Glutamatergic neuron (in vitro differentiated cells): ENCODE data around the gene LIF. TPM values are rescaled to one million over a fixed set of nuclear protein-coding genes. Genes with fewer than 3 reads are reported as not detected.

Experiments used
- DNase-seq: peaks from one replicate; pipeline ENCODE4 v3.0.0; 2022
- H3K27ac Mint-ChIP-seq: one replicate; pipeline ENCODE4 v1.8.0; 2020; ENCODE audit warnings: mild to moderate bottlenecking, mixed read lengths, inconsistent platforms; ENCODE audit not compliant: unreplicated experiment
- H3K27me3 Mint-ChIP-seq: one replicate; pipeline ENCODE4 v1.8.0; 2020; ENCODE audit warnings: mild to moderate bottlenecking, moderate library complexity, mixed read lengths, inconsistent platforms; ENCODE audit not compliant: unreplicated experiment
- H3K36me3 Mint-ChIP-seq: one replicate; pipeline ENCODE4 v1.8.0; 2020; ENCODE audit warnings: mild to moderate bottlenecking, mixed read lengths, inconsistent platforms; ENCODE audit not compliant: unreplicated experiment
- H3K4me1 Mint-ChIP-seq: one replicate; pipeline ENCODE4 v1.8.0; 2020; ENCODE audit warnings: mild to moderate bottlenecking, low read depth, mixed read lengths, inconsistent platforms; ENCODE audit not compliant: unreplicated experiment
- H3K4me3 Mint-ChIP-seq: one replicate; pipeline ENCODE4 v1.8.0; 2020; ENCODE audit warnings: mild to moderate bottlenecking, mixed read lengths, inconsistent platforms; ENCODE audit not compliant: unreplicated experiment
- H3K9me3 Mint-ChIP-seq: one replicate; pipeline ENCODE4 v1.8.0; 2020; ENCODE audit warnings: mild to moderate bottlenecking, moderate library complexity, mixed read lengths, inconsistent platforms; ENCODE audit not compliant: unreplicated experiment
- total RNA-seq: library from RNA; stranded (reverse); fragmentation: NEBNext Ultra II Directional; extraction: Animal tissue kit (Norgen Biotek cat#: 25700); gene quantifications from one replicate; pipeline ENCODE4 v1.2.1, GENCODE V29; 2021; ENCODE audit not compliant: unreplicated experiment
- TF ChIP-seq, protein P1 (sequence below): fragments of 200-600 bp; sonication (generic); IDR thresholded peaks from one replicate; pipeline ENCODE4 v1.5.0; 2021; ENCODE audit not compliant: partially characterized antibody, unreplicated experiment

Gene LIF
- total RNA-seq, 1 donor from 2014 or later: 0.29 TPM

- no peaks in the 10 kb centered on the region for H3K36me3 Mint-ChIP-seq
- no peak overlapping the region for H3K4me3 Mint-ChIP-seq
- peaks cover 13% of the 10 kb centered on the region for H3K4me1 Mint-ChIP-seq
- TF ChIP-seq, protein P1, sequence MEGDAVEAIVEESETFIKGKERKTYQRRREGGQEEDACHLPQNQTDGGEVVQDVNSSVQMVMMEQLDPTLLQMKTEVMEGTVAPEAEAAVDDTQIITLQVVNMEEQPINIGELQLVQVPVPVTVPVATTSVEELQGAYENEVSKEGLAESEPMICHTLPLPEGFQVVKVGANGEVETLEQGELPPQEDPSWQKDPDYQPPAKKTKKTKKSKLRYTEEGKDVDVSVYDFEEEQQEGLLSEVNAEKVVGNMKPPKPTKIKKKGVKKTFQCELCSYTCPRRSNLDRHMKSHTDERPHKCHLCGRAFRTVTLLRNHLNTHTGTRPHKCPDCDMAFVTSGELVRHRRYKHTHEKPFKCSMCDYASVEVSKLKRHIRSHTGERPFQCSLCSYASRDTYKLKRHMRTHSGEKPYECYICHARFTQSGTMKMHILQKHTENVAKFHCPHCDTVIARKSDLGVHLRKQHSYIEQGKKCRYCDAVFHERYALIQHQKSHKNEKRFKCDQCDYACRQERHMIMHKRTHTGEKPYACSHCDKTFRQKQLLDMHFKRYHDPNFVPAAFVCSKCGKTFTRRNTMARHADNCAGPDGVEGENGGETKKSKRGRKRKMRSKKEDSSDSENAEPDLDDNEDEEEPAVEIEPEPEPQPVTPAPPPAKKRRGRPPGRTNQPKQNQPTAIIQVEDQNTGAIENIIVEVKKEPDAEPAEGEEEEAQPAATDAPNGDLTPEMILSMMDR: no peak
- H3K9me3 Mint-ChIP-seq: no peaks in the 10 kb centered on the region
- H3K27ac Mint-ChIP-seq: no peak overlapping the region
- DNase-seq: no peak
- H3K27me3 Mint-ChIP-seq: peaks cover 6% of the 10 kb centered on the region
Observed at GRCh38 chr22:30230787-30231461, 15.6 kb downstream of the LIF start.

DNA sequence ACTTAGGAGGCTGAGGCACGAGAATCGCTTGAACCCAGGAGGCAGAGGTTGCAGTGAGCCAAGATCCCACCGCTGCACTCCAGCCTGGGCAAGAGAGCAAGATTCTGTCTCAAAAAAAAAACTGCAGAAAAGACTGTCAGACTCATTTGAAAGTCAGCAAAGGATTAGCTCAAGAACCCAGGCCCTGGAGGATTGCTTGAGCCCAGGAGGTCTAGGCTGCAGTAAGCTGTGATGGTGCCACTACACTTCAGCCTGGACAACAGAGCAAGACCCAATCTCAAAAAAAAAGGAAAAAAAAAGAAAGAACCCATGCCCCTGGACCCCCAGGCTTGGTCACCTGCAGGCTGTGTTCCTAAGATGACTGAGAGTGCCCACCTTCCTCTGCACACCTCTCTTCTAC lies 16.2 kb downstream of the LIF start:
- Mint-ChIP-seq H3K4me3 (no peak overlapping the region), H3K9me3 (no peaks in the 10 kb centered on the region), H3K4me1 (peaks cover 10% of the 10 kb centered on the region), H3K36me3 (no peaks in the 10 kb centered on the region), H3K27me3 (peaks cover 6% of the 10 kb centered on the region), H3K27ac (no peak overlapping the region)
- no peak for DNase-seq
- TF ChIP-seq, protein P1: no peak

- TF ChIP-seq, protein P1: no peak
- Mint-ChIP-seq H3K9me3 (no peaks in the 10 kb centered on the region), H3K27me3 (peaks cover 6% of the 10 kb centered on the region), H3K36me3 (no peaks in the 10 kb centered on the region), H3K4me1 (peaks cover 2% of the 10 kb centered on the region), H3K4me3 (no peak overlapping the region), H3K27ac (no peak overlapping the region)
- DNase-seq: no peak
Observed at GRCh38 chr22:30228509-30229359, 17.8 kb downstream of the LIF start.

- Mint-ChIP-seq H3K4me1 (peaks cover 2% of the 10 kb centered on the region), H3K27me3 (peaks cover 6% of the 10 kb centered on the region), H3K9me3 (no peaks in the 10 kb centered on the region), H3K27ac (peak overlapping the region; percentile 29), H3K4me3 (no peak overlapping the region), H3K36me3 (no peaks in the 10 kb centered on the region)
- TF ChIP-seq, protein P1: no peak
- DNase-seq: no peak
Observed at GRCh38 chr22:30227438-30228228, 18.9 kb downstream of the LIF start.
